Fibroblast of pulmonary artery (primary cell): Measurements from ENCODE around the gene AHDC1.
A peak's percentile ranks its signal among the peaks of the same experiment; 100 is the strongest.

Source experiments
- DNase-seq: peaks from one replicate; pipeline ENCODE4 v3.0.0-alpha.2; 2010; ENCODE audit warnings: low read depth
- H3K4me3 ChIP-seq: replicated peaks from 2 replicates; pipeline ENCODE4 v1.5.1; 2011; ENCODE audit warnings: low read depth, mild to moderate bottlenecking, control low read depth, low read length, moderate library complexity
- TF ChIP-seq, protein P1 (sequence below): IDR thresholded peaks from 2 replicates; pipeline ENCODE4 v1.5.1; 2011; ENCODE audit warnings: mild to moderate bottlenecking, control low read depth, low read length, inconsistent platforms; ENCODE audit errors: missing control alignments

AHDC1 gene

DNA sequence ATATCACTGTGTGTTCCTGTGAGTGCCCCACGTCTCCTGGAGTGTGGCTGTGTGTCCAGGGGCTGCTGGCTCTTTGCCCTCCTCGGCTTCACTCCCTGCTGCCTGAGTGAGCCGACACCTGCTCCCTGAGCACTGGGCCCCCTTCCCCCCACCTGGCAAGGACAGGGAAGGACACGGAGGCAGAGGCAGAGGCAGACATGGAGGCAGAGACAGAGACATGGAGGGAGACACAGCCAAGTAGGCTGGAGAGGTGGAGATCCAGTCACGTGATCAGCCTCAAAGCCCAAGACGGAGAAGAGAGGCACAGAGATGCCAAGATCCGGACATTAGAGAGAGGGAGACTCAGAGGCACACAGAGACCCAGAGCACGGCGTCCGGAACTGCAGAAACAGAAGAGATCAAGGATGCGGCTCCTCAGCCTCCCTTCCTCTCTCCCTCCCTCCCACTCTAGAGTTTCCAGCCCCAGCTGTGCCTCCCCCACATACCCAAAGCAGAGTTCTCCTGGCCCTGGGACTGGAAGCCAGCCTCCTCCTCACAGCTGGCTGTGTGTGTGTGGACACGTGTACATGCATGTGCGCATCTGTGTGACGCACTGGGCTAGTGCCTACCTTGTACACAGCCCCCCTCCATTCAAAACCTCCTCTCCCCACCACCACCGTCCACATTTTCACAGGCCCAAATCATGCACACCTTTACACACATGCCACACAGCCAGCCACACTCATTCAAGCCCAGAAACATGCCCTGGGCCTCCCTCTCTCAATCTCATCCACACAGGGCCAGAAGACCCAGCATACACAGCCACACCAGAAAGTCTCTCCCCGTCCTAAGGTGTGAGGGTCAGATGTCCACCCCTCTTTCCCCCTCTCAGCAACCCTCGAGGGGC, 74.9 kb downstream of the AHDC1 start:
- no peak overlapping the region for H3K4me3 ChIP-seq
- peak; percentile 92 for DNase-seq
- TF ChIP-seq, protein P1, sequence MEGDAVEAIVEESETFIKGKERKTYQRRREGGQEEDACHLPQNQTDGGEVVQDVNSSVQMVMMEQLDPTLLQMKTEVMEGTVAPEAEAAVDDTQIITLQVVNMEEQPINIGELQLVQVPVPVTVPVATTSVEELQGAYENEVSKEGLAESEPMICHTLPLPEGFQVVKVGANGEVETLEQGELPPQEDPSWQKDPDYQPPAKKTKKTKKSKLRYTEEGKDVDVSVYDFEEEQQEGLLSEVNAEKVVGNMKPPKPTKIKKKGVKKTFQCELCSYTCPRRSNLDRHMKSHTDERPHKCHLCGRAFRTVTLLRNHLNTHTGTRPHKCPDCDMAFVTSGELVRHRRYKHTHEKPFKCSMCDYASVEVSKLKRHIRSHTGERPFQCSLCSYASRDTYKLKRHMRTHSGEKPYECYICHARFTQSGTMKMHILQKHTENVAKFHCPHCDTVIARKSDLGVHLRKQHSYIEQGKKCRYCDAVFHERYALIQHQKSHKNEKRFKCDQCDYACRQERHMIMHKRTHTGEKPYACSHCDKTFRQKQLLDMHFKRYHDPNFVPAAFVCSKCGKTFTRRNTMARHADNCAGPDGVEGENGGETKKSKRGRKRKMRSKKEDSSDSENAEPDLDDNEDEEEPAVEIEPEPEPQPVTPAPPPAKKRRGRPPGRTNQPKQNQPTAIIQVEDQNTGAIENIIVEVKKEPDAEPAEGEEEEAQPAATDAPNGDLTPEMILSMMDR = no peak

DNA sequence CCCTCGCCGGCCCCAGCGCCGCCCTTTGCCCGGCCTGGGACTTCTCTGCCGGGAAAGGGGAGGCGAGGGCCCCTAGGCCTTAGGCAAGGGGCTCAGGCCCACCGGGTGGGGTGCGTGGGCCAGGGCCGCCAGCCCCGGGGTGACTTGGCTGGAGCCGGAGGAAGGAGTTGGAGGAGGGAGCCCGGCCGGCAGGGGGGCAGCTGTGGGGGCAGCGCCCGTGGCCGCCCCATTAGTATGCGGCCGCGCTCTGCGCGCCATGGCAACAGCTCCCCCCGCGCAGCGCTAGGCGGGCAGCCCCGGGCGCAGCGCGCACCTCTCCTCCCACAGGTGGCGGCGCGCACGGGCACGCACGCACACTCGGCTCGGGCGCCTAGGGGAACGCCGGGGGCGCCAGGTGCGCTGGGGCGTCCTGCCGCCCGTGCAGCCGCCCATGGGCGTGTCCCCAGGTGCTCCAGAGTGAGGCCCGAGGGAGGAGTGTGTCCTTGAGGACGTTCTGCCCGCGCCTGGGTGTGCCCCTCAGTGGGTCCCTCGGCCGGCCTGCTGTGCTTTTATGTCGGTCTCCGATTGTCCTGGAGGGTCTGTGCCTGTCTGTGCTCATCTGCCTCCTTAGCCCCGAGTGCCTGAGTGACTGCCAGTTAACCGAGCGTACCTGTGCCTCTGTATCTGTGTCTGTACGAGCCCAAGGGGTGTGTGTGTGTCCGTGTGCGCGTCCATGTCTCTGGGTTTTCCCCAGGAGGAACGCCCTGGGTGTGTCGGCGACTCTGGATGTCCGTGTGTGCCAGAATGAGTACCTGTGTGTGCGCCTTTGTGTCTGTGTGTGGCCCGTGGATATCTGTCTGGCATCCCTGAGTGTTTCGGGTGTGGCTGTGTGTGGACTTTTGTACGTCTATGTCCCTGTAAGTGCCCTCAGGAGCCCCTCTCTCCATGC, 75.8 kb downstream of the AHDC1 start:
- no peak for DNase-seq
- no peak overlapping the region for H3K4me3 ChIP-seq
- TF ChIP-seq, protein P1 = no peak

DNA sequence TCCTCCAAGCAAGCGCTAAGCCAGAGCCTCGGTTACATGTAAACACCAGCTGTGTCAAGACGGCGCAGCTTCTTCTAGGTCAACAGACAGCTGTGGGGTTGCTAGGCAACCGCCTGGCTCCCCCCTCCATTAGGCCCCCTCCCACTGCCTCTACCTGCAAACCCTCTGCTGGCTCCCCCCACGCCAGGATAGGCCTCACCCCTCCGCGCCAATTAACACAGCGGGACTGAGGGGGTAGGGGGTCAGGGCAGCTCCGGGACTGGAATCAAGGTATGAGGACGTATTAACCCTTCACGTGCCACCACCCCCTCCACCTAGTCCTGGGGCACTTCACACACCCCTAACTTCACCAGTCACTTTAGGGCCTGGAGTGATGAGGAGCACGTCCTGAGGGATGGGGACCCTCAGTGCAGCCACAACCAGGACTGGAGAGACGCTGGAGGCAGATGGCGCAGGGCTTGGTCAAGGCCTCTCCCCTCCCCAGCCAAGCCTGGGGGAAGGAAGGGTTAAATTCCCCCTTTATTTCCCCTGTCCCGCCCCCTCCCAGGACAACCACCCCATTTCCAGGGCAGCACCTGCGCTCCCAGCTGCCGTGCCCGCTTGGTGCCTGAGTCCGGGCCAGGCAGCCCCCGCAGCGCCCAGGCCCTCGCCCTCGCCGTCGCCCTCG, 76.6 kb downstream of the AHDC1 start:
- H3K4me3 ChIP-seq = no peak overlapping the region
- TF ChIP-seq, protein P1 = no peak
- no peak for DNase-seq

DNA sequence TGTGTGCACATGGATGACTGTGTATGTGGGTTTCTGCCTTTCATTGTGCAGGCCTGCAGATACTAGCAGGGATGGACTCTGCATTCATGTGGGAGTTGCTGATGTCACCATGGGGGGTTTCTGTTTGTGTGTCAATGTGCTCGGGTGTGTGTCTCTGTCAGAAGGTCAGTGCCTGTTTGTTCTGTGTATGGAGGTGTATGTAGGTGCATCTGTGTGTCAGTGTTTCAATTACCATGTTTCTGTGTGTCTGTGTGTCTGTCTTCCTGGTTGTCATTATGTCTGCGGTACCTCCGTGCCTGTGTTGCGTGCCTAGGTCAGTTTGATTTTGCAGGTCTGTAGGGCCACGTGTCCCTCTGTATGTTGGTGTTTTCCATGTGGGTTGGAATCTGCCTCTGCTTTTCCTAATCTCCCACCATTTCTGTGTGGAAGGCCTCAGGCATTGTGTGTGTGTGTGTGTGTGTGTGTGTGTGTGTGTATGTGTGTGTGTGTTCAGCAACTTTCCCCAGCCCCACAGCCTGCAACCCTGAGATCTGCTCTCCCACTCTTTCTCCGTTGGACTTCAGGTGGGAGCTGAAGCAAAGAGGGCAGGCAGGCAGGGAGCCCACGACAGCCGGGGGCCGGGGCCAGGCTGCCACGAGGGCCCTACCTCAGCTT, 77.2 kb downstream of the AHDC1 start:
- H3K4me3 ChIP-seq = no peak overlapping the region
- DNase-seq = no peak
- TF ChIP-seq, protein P1 = no peak

DNA sequence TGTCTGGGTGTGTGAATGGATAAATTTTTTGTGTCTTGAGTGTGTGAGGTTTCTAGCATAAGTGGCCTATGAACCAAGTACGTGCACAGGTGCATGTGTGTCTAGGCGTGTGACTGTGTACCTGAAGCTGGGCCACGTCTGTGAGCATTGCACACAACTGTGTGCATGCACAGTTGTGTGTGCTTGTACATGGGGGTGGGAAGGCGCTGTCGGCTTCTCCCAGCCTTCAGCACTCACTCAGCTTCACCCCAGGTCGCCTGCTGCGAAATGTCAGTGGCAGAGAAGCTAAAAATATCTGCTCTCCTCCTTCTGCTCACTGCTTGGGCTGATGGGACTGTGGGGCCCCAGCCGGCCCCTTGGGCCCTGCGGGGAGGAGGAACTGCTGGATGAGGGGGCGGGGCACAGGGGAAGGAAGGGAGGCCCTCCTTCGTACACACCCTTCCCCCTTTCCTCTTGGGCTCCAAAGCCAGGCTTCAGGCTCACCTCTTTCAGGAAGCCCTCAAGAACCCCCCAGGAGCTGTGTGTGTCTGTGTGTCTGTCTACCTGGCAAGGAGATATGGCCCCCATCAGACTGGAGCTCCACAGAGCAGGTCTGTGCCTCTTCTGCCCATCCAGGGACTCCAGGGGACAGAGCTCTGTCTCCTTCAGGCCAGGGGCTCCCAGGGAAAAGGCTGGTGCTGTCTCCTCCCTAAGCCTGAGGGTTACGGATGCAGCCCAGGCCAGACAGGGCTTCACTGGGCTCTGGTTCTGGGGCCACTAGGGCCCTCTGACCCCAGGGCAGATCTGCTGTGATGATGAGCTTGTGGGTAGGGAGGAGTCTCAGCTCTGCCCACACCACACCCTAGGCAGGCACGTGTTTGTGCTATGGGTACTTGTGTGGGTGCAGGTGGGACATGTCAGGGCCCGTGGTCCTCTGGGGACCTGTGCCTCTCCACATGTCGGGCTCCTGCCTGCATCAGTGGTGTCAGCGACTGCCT, 78.4 kb downstream of the AHDC1 start:
- TF ChIP-seq, protein P1 = no peak
- H3K4me3 ChIP-seq = no peak overlapping the region
- peak; percentile 64 for DNase-seq
